Peyer's patch (tissue), 4 donors: Measurements from ENCODE around the gene CIAO2B. TPM values are rescaled to one million over a fixed set of nuclear protein-coding genes. Genes with fewer than 3 reads are reported as not detected.

Experiments used
- DNase-seq, 3 donors: peaks; one replicate each; pipeline ENCODE4 v3.0.0-alpha.2; 2017 to 2019
- H3K27ac ChIP-seq, 4 donors: fragments of 200-600 bp; sonication (generic); one replicate each; pipeline ENCODE4 v1.5.1; 2016 to 2019
- H3K27me3 ChIP-seq, 2 donors: fragments of 200-600 bp; sonication (generic); one replicate each; pipeline ENCODE4 v1.5.1; 2019
- H3K36me3 ChIP-seq, 3 donors: fragments of 200-600 bp; sonication (generic); one replicate each; pipeline ENCODE4 v1.5.1; 2016 to 2019
- H3K4me1 ChIP-seq, 4 donors: fragments of 200-600 bp; sonication (generic); one replicate each; pipeline ENCODE4 v1.5.1; 2016 to 2019
- H3K4me3 ChIP-seq, 4 donors: fragments of 200-600 bp; sonication (generic); 1 replicate in 3 of 4; 2 replicates in 1 of 4; pipeline ENCODE4 v1.5.1; 2016 to 2019; ENCODE audit warnings: mild to moderate bottlenecking in 1 of 4
- H3K9me3 ChIP-seq, 4 donors: fragments of 200-600 bp; sonication (generic); one replicate each; pipeline ENCODE4 v1.5.1; 2016 to 2019; ENCODE audit warnings: mild to moderate bottlenecking in 1 of 4
- POLR2A ChIP-seq, 2 donors: fragments of 450-650 bp; IDR thresholded peaks; one replicate each; pipeline ENCODE4 v1.5.1; 2017; ENCODE audit warnings: antibody characterized with exemption in 2 of 2, mild to moderate bottlenecking in 2 of 2, moderate library complexity in 2 of 2
- total RNA-seq, 4 donors: library from RNA; depleted of rRNA; stranded (reverse); fragments of >200 nt; gene quantifications; one replicate each; pipeline ENCODE4 v1.1.0, GENCODE V29; 2016
- TF ChIP-seq, protein P1 (sequence below), 6 experiments: fragments of 450-650 bp in 4 of 6; fragments of 200-600 bp in 2 of 6; sonication (generic) in 1 of 6; IDR thresholded peaks; one replicate each; pipeline ENCODE4 v1.5.1; 2017 to 2019; ENCODE audit warnings: antibody characterized with exemption in 6 of 6, mild to moderate bottlenecking in 3 of 6, moderate library complexity in 1 of 6

Gene CIAO2B
- total RNA-seq, 4 donors from 2014 or later, result 28.1 to 72.7 (median 55.2) TPM

GRCh38 chr16:66927918-66928649 lies 6.1 kb downstream of the CIAO2B start:
- TF ChIP-seq, protein P1, sequence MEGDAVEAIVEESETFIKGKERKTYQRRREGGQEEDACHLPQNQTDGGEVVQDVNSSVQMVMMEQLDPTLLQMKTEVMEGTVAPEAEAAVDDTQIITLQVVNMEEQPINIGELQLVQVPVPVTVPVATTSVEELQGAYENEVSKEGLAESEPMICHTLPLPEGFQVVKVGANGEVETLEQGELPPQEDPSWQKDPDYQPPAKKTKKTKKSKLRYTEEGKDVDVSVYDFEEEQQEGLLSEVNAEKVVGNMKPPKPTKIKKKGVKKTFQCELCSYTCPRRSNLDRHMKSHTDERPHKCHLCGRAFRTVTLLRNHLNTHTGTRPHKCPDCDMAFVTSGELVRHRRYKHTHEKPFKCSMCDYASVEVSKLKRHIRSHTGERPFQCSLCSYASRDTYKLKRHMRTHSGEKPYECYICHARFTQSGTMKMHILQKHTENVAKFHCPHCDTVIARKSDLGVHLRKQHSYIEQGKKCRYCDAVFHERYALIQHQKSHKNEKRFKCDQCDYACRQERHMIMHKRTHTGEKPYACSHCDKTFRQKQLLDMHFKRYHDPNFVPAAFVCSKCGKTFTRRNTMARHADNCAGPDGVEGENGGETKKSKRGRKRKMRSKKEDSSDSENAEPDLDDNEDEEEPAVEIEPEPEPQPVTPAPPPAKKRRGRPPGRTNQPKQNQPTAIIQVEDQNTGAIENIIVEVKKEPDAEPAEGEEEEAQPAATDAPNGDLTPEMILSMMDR (IDR thresholded peaks at IDR 0.05), result no peak
- no peak for TF ChIP-seq POLR2A (IDR thresholded peaks at IDR 0.05)
- H3K36me3 ChIP-seq, result peaks cover 0 to 6% (median 0%) of the 10 kb centered on the region in 3 donors
- DNase-seq, result no peak
- H3K27ac ChIP-seq, result no peak overlapping the region
- H3K9me3 ChIP-seq, result no peaks in the 10 kb centered on the region
- no peaks in the 10 kb centered on the region for H3K27me3 ChIP-seq
- H3K4me3 ChIP-seq, result no peak overlapping the region
- H3K4me1 ChIP-seq, result peaks cover 2 to 45% (median 9%) of the 10 kb centered on the region in 4 donors

DNA sequence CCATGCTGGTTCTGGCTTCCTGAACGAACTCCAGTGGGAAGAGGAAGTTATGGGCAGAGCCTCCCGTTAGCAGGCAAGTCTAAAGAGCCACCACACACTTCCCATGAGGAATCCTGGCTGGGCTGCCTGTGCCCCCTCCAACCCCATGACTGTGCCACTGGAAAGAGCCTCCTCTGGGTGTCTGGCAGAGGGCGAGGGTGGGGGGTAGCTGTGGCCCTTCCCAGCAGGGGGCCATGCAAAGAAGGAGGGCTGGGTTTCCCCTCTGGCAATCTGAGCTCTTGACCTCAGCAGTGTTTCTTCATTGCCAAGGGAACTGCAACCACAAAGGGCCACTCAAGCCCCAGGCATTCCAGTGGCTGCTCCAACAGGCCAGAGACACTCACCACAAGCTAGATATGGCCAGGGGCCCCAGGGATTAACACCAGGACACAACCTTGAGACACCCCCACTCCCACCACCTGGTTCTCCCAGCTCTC lies 7.2 kb downstream of the CIAO2B start:
- peak overlapping the region in 2 of 4 donors; percentile 74 to 81 for H3K27ac ChIP-seq
- TF ChIP-seq, protein P1 (IDR thresholded peaks at IDR 0.05), result no peak
- no peak for TF ChIP-seq POLR2A (IDR thresholded peaks at IDR 0.05)
- H3K4me3 ChIP-seq, result no peak overlapping the region
- peaks cover 0 to 6% (median 0%) of the 10 kb centered on the region in 3 donors for H3K36me3 ChIP-seq
- no peaks in the 10 kb centered on the region for H3K9me3 ChIP-seq
- no peaks in the 10 kb centered on the region for H3K27me3 ChIP-seq
- no peak for DNase-seq
- peaks cover 0 to 34% (median 8%) of the 10 kb centered on the region in 4 donors for H3K4me1 ChIP-seq

- peaks cover 0 to 35% (median 8%) of the 10 kb centered on the region in 4 donors for H3K4me1 ChIP-seq
- H3K36me3 ChIP-seq, result peaks cover 0 to 3% (median 0%) of the 10 kb centered on the region in 3 donors
- H3K27me3 ChIP-seq, result no peaks in the 10 kb centered on the region
- peak overlapping the region in 3 of 4 donors; percentile 67 to 81 (median 74) for H3K27ac ChIP-seq
- TF ChIP-seq POLR2A (IDR thresholded peaks at IDR 0.05), result no peak
- TF ChIP-seq, protein P1 (IDR thresholded peaks at IDR 0.05), result no peak
- H3K4me3 ChIP-seq, result no peak overlapping the region
- no peaks in the 10 kb centered on the region for H3K9me3 ChIP-seq
- no peak for DNase-seq
These were observed 7.8 kb downstream of the CIAO2B start for GRCh38 chr16:66926171-66926947.

DNA sequence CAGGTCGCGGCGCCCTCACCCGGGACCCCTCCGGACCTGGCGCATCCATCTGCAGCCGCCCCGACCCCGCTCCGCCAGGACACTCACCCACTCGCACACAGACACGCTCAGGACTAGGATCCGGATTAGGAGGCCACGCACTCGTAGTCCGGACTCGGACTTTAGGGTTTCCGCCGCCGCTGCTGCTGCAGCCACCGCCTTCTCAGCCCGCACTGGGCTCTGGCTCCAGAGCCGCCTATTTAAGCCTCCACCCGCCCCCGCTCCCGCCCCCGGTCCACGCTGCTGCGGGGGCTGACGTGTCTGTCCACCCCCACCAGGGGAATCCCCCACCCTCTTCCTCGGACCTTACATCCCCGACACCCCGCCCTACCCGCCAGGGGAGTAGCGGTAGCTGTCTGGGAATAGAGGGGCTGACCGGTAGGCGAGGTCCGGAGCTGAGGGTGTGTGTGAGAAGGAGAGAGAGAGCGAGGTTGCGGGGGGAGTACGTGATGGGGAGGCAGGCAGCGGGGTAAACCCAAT lies 8.8 kb downstream of the CIAO2B start, which contains the start of gene RRAD:
Gene RRAD (minus strand): TSS at position 214 of the 519 bp plus-strand sequence. CDS start 356 bp downstream, outside the sequence.
- Histone ChIP-seq H3K4me1 (peaks cover 0 to 35% (median 8%) of the 10 kb centered on the region in 4 donors), H3K9me3 (no peaks in the 10 kb centered on the region), H3K4me3 (peak within 1 kb of the TSS; percentile 20 to 70 (median 58)), H3K27ac (peak within 1 kb of the TSS; percentile 2 to 81 (median 70)), H3K27me3 (no peaks in the 10 kb centered on the region), H3K36me3 (no peaks in the 10 kb centered on the region)
- TF ChIP-seq, protein P1 (IDR thresholded peaks at IDR 0.05), result no peak
- TF ChIP-seq POLR2A (IDR thresholded peaks at IDR 0.05), result no peak
- DNase-seq, result no peak

DNA sequence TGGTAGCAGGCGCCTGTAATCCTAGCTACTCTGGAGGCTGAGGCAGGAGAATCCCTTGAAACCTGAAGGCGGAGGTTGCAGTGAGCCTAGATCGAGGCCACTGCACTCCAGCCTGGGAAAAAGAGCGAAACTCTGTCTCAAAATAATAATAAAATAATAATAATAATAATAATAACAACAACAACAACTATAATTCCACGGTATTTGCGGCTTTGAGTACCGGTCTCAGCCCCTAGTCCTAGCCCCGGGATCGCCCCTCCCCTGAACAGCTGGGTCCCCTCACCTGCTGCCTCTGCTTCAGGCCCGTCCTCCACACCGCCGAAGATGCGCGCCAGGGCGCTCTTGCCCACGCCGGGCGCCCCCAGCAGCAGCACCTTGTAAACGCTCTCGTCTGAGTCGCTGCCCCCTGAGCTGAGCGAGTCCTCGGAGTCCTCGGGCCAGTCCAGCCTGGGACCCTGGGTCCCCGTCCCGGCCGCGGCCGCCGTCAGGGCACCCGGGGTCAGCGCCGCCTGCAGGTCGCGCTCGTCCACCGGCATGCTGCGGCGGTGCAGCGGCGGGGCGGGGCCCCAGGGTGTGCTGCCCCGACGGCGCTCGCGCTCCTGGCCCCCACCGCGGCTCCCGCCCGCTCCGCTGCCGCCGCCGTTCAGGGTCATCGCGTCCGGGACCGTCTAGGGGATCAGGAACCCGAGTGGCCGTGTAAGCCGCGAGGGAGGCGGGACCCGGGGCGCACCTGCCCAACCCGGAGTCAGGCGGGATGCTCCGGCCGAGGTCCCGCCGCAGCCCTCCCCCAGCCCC lies 9.5 kb downstream of the CIAO2B start:
- peak in 2 of 3 donors; percentile 69 to 74 for DNase-seq
- no peaks in the 10 kb centered on the region for H3K27me3 ChIP-seq
- H3K36me3 ChIP-seq, result no peaks in the 10 kb centered on the region
- H3K4me1 ChIP-seq, result peaks cover 0 to 39% (median 8%) of the 10 kb centered on the region in 4 donors
- no peaks in the 10 kb centered on the region for H3K9me3 ChIP-seq
- peak overlapping the region; percentile 2 to 81 (median 70) for H3K27ac ChIP-seq
- TF ChIP-seq, protein P1 (IDR thresholded peaks at IDR 0.05), result peak in 4 of 6 experiments; percentile 39 to 77 (median 68)
- no peak for TF ChIP-seq POLR2A (IDR thresholded peaks at IDR 0.05)
- H3K4me3 ChIP-seq, result peak overlapping the region; percentile 20 to 70 (median 58)
